ENCODE measurements around the gene CTXN2. TPM values are rescaled to one million over a fixed set of nuclear protein-coding genes. Genes with fewer than 3 reads are reported as not detected.

The CTXN2 gene
- total and polyA plus RNA-seq, 2 of the 4 experiments (the other 2 are of a cell fraction), result not detected

DNA sequence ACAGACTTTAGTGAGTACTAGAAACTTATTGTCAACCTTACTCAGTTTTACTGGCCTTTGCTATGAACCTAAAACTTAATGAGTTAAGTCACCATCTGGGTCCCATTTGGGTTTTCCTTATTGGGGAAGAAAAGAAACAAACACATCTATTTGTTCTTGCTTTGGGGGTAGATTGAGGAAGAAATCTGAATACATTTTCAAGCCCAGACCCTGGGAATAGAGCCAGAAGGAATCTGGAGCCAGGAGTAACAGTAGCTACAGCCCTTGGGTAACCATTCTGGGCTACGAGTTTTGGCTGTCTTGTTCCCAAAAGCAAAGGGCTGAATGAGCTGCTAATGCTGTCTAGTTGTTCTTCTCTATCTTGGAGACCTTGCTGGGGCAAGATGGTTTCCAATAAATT, 31.2 kb downstream of the CTXN2 start:
- Histone ChIP-seq H3K9me3 (ENCODE audit: control insufficient read depth, insufficient read depth, low read length) (no peaks in the 10 kb centered on the region), H3K36me3 (ENCODE audit: control insufficient read depth, insufficient read depth, low read length) (no peaks in the 10 kb centered on the region), H3K4ac (ENCODE audit: low read depth, low read length) (no peak overlapping the region), H3K9me1 (ENCODE audit: insufficient read depth, low read length) (no peaks in the 10 kb centered on the region), H3K79me1 (ENCODE audit: low read depth in 1 of 2, low read length in 2 of 2) (no peaks in the 10 kb centered on the region), H3K18ac (ENCODE audit: low read depth, low read length) (no peak overlapping the region), H3K14ac (replicated peaks; ENCODE audit: low read depth, low read length) (no peak overlapping the region), H2AK5ac (ENCODE audit: low read depth, low read length) (no peak overlapping the region), H4K91ac (ENCODE audit: insufficient read depth, low read depth, low read length) (no peak overlapping the region), H3K27me3 (ENCODE audit: control insufficient read depth, insufficient read depth, low read length) (peaks cover 3% of the 10 kb centered on the region), H3K27ac (ENCODE audit: insufficient read depth, low read length) (no peak overlapping the region), H3K9ac (ENCODE audit: low read depth, low read length) (no peak overlapping the region), H3K4me2 (ENCODE audit: low read depth, low read length) (no peak overlapping the region), H3K4me3 (ENCODE audit: insufficient read depth, low read depth, low read length) (no peak overlapping the region), H3K23ac (ENCODE audit: low read depth, low read length) (no peak overlapping the region), H2BK20ac (ENCODE audit: low read depth, low read length) (no peak overlapping the region), H3K56ac (ENCODE audit: extremely low read depth, insufficient read depth, low read length) (no peak overlapping the region), H4K20me1 (ENCODE audit: insufficient read depth, low read length) (no peaks in the 10 kb centered on the region), H2BK5ac (ENCODE audit: low read depth, low read length, poor library complexity, severe bottlenecking) (no peak overlapping the region), H2BK15ac (ENCODE audit: low read depth, low read length) (no peak overlapping the region), H2BK120ac (ENCODE audit: low read depth, low read length) (no peak overlapping the region), H2AK9ac (replicated peaks; ENCODE audit: low read depth, low read length, poor library complexity) (no peak overlapping the region), H4K8ac (ENCODE audit: low read depth in 2 of 2, low read length in 2 of 2) (no peak overlapping the region), H4K5ac (ENCODE audit: low read depth, low read length) (no peak overlapping the region), H2AFZ (replicated peaks; ENCODE audit: low read length, poor library complexity) (no peak overlapping the region), H3K4me1 (ENCODE audit: control insufficient read depth, insufficient read depth, low read length) (no peaks in the 10 kb centered on the region)
- intact Hi-C loops (cut with micrococcal nuclease), result no loop called here
- no peak for TF ChIP-seq MAFK (IDR thresholded peaks at IDR 0.05; ENCODE audit: low read depth, low read length)
- TF ChIP-seq MAZ (IDR thresholded peaks at IDR 0.05; ENCODE audit: borderline replicate concordance, low read depth, low read length), result no peak
- TF ChIP-seq BHLHE40 (IDR thresholded peaks at IDR 0.05; ENCODE audit: low read depth, low read length), result no peak
- no peak for TF ChIP-seq SMC3 (IDR thresholded peaks at IDR 0.05; ENCODE audit: low read depth, low read length)
- TF ChIP-seq RFX5 (IDR thresholded peaks at IDR 0.05; ENCODE audit: low read depth, low read length), result no peak
- TF ChIP-seq FOS (IDR thresholded peaks at IDR 0.05; ENCODE audit: low read depth, low read length), result no peak
- TF ChIP-seq RAD21 (IDR thresholded peaks at IDR 0.05; ENCODE audit: low read length), result no peak
- TF ChIP-seq CHD1 (IDR thresholded peaks at IDR 0.05; ENCODE audit: low read depth, low read length), result no peak
- TF ChIP-seq CEBPB (IDR thresholded peaks at IDR 0.05; ENCODE audit: low read depth, low read length), result no peak
- no peak for TF ChIP-seq MXI1 (IDR thresholded peaks at IDR 0.05; ENCODE audit: borderline replicate concordance, low read depth, low read length)
- TF ChIP-seq RCOR1 (IDR thresholded peaks at IDR 0.05; ENCODE audit: insufficient replicate concordance, low read length), result no peak
- TF ChIP-seq, protein P1, sequence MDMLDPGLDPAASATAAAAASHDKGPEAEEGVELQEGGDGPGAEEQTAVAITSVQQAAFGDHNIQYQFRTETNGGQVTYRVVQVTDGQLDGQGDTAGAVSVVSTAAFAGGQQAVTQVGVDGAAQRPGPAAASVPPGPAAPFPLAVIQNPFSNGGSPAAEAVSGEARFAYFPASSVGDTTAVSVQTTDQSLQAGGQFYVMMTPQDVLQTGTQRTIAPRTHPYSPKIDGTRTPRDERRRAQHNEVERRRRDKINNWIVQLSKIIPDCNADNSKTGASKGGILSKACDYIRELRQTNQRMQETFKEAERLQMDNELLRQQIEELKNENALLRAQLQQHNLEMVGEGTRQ (IDR thresholded peaks at IDR 0.05; ENCODE audit: low read depth, low read length), result no peak
- TF ChIP-seq, protein P2, sequence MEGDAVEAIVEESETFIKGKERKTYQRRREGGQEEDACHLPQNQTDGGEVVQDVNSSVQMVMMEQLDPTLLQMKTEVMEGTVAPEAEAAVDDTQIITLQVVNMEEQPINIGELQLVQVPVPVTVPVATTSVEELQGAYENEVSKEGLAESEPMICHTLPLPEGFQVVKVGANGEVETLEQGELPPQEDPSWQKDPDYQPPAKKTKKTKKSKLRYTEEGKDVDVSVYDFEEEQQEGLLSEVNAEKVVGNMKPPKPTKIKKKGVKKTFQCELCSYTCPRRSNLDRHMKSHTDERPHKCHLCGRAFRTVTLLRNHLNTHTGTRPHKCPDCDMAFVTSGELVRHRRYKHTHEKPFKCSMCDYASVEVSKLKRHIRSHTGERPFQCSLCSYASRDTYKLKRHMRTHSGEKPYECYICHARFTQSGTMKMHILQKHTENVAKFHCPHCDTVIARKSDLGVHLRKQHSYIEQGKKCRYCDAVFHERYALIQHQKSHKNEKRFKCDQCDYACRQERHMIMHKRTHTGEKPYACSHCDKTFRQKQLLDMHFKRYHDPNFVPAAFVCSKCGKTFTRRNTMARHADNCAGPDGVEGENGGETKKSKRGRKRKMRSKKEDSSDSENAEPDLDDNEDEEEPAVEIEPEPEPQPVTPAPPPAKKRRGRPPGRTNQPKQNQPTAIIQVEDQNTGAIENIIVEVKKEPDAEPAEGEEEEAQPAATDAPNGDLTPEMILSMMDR (conservative IDR thresholded peaks at IDR 0.05; ENCODE audit: low read depth, low read length), result no peak
- no peak for TF ChIP-seq ELK1 (IDR thresholded peaks at IDR 0.05; ENCODE audit: borderline replicate concordance, low read depth, low read length)
- TF ChIP-seq POLR2A (IDR thresholded peaks at IDR 0.05; ENCODE audit: low read depth, low read length), result no peak
- TF ChIP-seq NFE2L2 (IDR thresholded peaks at IDR 0.05; ENCODE audit: low read depth, low read length), result no peak
- ChIA-PET POLR2A (ENCODE audit: unreplicated experiment) (no interaction called here), CTCF (no interaction called here)
- DNase-seq, result no peak
- in situ Hi-C loops (cut with MboI; ENCODE audit: low sequenced_read_pairs), result no loop called here
- dilution Hi-C loops (cut with HindIII; ENCODE audit: low sequenced_read_pairs, unreplicated experiment), result no loop called here
- no TSS peak for BruUV-seq (replicated peaks)
- no CpG with 5 or more reads among the region's 1 CpG for WGBS, 2 experiments (ENCODE audit: extremely low coverage in 2 of 2, insufficient read length in 1 of 2)
- no peak for ATAC-seq (ENCODE audit: low read depth)

Data from IMR-90 (cell line).